ENCODE data around the gene SCN1A.

DNA sequence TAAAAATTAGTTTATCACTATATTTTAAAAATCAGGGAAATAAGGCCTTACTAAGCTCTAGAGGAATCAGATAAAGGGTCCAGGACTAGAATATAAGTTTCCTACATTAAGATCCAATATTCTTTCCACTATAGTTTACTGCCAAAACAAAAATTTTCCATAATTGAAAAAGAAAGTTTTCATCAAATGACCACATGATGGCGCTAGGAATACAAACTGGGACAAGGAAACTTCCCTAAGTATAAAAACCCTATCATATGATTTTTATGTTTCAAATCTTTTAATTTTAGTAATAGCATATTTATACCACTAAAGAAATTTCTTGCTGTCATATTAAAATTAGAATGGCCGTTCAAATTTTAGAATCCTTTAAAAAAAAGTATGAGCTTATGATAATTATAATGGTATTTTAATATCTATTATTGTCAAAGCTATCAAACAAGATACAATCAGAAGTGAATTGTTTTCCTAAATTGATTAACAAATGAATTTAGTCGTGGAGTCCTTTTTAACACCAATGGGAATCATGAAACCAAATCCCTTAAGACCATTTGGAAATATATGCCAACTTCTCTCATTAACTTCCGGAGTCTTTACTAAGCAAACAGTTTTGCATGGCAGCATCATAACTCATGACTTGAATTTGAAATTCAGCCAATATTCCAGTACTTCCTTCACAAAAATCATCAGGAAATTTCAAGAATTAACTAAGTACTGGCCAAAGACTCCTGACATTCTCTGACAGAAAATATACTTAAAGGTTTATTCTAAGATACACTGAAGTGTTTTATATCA lies 70.3 kb downstream of the SCN1A start:
- TF ChIP-seq, protein P1, sequence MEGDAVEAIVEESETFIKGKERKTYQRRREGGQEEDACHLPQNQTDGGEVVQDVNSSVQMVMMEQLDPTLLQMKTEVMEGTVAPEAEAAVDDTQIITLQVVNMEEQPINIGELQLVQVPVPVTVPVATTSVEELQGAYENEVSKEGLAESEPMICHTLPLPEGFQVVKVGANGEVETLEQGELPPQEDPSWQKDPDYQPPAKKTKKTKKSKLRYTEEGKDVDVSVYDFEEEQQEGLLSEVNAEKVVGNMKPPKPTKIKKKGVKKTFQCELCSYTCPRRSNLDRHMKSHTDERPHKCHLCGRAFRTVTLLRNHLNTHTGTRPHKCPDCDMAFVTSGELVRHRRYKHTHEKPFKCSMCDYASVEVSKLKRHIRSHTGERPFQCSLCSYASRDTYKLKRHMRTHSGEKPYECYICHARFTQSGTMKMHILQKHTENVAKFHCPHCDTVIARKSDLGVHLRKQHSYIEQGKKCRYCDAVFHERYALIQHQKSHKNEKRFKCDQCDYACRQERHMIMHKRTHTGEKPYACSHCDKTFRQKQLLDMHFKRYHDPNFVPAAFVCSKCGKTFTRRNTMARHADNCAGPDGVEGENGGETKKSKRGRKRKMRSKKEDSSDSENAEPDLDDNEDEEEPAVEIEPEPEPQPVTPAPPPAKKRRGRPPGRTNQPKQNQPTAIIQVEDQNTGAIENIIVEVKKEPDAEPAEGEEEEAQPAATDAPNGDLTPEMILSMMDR (IDR thresholded peaks at IDR 0.05) = peak in 1 of 3 experiments; percentile 62
- no peak for TF ChIP-seq POLR2A (IDR thresholded peaks at IDR 0.05)

All from testis (tissue), 2 donors.